NCI-H2227 treated with DMSO at 0.1 percent for 48 hours (cell line): ENCODE results near the gene CACNA2D1.

ENCODE experiments used
- DNase-seq: peaks from one replicate; lab custom pipeline; 2025; lab: John Stamatoyannopoulos, UW

The CACNA2D1 gene

DNA sequence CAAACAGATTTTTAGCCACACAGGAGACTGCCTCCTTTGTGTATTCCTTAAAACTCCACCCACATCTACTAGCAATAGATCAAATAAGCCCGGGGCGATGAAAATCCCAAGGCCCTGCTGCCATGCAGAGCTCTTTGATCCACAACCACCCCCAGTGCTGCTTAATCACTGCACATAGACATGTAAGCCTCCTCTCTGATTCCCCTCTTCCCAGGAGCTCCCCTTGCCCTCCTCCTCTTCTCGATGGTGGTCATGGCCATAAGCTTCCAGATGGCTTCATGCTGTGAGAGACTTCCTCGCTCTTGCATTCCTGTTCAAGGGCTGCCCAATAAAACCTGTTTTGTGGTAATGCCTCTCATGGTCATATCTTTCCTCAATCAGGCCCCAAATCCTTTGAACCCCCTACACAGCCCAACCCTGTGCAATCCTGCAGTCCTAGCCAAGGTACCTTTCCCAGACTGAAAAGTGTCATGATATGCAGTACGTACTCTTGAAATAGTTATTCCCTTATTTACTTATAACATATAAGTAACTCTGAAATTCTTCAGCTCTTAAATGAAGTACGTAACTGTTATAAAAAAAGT lies 158.5 kb downstream of the CACNA2D1 start:
- no peak for DNase-seq

DNA sequence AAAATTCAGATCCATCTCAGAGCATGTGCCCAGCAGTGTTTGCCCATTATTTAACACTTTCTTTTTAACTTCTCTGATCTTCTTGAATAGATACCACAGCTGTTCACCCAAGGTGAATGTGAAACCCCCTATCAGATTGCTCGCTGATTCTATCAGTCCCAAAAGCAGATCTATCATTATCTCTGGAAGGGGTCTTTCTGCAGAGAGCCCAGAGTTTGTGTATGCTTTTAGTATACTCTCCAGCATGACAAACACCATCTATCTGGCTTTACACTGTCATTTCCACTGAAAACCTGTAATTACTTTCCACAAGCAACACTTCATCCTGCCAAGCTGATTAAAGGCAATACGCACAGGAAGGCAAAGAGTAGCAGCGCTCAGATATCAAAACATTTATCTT lies 168.2 kb downstream of the CACNA2D1 start:
- peak; percentile 99 for DNase-seq

DNA sequence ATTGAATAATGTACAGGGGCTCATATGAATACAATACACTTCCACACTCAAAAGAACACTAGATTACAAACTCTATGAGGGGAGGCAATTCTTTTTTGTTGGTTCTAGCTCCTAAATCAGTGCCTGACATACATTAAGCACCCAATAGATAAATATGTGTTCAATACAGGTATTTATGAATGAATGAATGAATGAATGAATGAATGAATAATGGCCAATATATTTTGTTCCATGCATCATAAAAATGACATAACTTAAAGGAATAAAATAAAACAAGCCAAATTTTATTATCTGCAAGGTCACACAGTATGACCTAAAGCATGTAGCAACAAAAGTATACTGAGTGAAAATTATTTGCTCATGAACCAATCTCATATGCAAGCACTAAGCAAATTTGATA lies 168.9 kb downstream of the CACNA2D1 start:
- no peak for DNase-seq

DNA sequence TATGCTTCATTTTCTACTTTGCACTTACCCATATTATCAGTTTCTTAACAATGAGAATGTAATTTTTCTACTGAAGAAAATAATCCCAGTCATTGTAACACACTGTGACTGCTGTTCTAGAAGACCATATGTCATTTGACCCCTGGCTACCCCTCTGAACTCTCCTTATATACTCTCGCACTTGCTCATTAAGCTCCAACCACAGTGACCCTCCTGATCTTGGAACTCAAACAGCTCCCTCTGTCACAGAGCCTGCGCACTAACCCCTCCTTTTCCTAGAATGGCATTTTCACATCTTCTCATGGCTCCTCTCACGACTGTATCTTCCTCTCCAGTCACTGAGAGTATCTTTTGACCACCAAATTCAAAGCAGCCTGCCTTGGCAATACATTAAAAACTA lies 169.7 kb downstream of the CACNA2D1 start:
- peak; percentile 88 for DNase-seq

- DNase-seq: no peak
Observed at GRCh38 chr7:82270870-82271269, 172.7 kb downstream of the CACNA2D1 start.

DNA sequence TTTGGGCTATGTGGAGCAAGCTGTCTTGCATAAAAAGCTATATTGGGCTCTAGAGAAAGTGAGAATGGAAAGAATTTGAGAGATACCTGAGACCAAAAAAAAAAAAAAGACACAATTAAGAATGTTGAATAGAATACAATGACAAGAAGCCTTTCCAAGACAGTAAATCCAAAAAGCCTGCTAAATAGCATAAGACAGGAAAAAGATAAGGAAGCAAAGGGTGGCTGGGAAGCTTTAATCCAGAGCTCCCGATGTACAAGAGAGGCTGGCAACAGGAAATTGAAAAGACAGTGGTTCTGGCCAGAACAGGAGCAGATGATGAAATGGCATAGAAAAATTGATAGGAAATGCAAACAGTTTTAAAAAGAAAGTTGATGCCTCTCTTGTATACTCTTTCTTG lies 174.9 kb downstream of the CACNA2D1 start:
- no peak for DNase-seq

- DNase-seq: peak; percentile 65
Observed at GRCh38 chr7:82266081-82266480, 177.5 kb downstream of the CACNA2D1 start.

DNA sequence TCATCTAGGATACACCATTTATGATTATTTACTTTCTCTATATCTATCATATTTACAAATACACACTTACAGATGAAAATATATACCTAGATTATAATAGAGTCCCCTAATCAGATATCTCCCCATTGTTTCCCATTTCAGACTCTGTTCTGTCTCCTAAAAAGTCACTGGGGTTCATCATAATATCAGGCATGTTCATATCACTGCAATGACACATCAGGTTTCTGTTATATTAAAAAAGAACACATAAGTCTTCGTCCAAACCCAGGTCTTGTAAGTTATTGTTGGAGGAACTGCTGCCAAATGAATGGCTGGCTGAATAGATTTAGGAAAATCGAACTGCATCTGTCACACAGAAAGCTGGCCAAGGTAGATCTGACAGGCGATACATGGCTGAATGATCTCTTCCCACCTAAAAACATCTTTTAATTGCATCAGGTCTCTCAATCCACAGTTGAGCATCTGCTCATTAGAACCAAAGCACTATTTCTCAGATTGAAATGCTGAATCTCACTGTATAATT lies 178.7 kb downstream of the CACNA2D1 start:
- DNase-seq: no peak

DNA sequence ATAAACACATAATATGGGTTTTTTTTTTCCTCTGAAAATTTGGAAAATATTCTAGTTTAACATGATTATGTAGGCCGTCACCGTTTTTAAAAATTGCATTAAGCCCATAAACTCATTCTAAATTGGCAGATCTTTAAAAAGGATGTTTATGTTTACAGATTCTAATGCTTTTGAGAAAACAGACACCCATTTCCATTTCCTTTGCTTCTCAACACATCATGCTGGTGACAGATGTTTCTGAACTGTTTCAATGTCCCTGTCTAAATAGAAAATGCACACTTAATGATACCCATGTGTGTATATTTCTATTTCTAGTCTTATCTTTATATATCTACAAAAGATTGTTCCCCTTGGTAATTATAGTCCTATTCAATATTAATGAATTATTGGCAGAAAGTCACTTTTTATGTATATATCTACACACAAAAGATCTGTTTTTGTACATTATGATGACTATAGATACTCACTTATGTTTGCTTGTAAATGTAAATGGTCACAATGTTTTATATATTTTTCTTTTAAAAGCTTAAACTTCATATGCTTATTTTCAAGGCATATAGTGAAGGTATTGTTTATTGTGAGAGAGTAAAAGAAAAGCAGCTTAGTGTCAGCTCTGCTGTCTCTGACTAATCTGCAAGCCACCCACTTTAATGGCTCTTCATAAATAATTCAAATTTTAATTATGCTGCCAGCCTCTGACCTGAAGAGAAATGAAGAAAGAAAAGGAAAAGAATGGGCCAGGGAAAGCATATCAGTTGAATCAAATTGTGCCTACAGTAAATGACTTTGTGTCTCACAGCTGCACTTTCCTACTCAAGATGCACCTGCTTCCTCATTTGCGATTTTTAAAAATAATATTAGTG lies 179.4 kb downstream of the CACNA2D1 start:
- no peak for DNase-seq

- peak; percentile 79 for DNase-seq
Observed at GRCh38 chr7:82258181-82258580, 185.4 kb downstream of the CACNA2D1 start.

DNA sequence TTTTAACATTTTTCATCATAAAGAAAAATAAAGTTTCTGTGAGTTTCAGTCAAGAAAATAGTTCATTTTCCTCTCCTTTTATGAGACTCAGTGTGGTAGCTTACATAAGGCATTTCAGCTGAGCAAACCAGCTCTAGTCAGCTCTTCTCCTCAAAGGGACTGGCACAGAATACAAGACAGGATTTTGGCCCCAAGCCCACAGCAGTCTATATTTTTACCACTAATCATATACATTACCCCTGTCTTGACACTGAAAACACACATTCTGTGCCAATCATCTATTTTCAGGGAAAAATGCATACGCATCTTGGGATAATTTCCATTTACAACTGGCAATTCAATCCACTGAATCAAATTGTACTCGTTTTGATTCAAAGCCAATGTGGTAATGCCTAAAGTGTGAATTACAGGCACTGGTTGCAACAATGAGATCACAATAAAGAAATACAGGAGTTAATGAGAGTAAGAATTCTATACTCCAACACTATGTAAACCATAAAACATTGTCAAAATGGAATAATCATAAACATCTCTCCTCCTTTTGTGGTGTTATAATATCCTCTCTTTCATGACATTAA lies 186.4 kb downstream of the CACNA2D1 start:
- peak; percentile 95 for DNase-seq

- DNase-seq: no peak
Observed at GRCh38 chr7:82255706-82256105, 187.9 kb downstream of the CACNA2D1 start.

- no peak for DNase-seq
Observed at GRCh38 chr7:82250598-82250997, 193.0 kb downstream of the CACNA2D1 start.

DNA sequence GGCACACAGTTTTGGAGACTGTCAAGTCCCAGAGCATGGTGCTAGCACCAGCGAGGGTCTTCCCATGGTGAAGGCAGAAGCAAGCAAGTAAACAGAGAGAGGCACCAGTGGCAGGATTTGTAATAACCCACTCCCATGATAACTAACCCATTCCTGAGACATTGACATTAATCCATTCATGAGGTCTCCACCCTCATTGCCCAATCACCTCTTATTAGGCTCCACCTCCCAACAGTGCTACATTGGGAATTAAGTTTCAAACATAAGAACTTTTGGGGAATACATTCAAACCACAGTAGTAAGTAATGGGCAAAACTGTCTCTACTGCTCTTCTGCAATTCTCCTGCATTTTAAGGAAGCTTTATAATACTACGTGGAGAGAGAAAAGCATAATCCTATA lies 193.6 kb downstream of the CACNA2D1 start:
- no peak for DNase-seq

DNA sequence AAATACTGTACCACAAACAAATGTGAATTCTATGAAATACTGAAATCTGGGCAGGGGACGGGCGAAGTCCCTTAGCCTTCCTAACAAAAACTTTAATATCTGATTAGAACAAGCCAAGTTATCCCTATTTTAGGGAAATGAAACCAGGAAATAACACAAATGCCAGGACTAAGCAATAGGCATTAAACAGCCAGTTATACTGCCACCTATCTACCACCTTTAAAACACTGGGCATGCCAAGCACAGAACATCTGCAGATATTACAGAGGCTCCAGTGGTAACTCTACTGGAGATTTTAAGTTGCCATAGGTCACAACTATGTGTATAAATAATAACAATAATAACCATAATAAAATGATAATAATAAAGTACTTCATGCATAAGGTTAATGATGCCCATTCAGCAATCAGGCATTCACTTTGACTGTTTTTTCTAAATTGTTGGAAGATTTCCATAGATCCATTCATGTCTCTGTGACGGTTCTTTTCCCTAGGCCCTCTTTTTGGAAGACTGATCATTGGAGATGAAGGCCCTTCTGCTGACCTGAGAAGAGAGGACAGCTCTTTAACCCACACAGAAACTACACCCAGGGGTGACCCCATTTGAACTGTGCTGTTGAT lies 195.7 kb downstream of the CACNA2D1 start:
- DNase-seq: peak; percentile 42

DNA sequence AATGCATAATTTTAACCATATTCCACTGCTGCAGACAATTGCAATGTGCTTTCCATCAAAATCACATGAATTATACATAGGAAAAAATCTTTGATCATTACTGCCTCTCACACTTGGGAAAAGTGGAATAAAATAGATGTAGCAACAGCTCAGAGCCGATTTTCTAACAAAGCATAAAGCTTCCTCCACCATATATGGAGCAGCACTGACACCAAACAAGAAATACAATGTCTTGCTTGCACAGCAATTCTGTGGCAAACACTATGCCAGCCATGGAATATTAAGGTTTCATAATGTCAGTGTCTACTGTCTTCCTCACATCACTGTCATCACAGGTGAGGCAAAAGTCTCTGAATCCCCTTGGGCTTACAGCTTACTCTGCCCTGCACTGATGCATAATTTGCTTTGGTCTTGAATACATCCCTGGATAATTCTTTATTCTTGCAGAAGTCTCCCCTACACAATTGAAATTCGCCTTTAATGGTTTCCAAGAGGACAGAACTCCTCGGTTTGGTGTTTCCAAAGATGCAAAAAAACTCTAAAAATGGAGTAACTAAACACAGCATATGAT lies 198.5 kb downstream of the CACNA2D1 start:
- no peak for DNase-seq

DNA sequence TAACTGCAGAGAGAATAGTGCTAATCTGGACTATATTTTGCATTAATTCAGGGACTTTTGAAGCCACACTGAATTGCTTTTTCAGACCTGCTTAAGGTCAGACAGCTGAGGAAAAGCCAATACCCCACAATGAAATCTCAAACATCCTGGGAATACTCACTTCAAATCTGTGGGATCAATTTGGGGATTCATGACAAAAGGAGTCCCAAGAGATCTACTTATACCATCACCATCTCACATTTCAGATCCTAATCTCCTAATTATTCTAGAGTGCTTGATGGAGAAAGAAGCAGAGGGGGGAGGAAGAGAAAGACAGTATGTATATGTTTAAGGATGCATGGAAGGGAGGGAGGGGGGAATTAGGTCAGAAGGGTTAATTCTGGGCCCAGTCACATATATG lies 202.2 kb downstream of the CACNA2D1 start:
- no peak for DNase-seq

DNA sequence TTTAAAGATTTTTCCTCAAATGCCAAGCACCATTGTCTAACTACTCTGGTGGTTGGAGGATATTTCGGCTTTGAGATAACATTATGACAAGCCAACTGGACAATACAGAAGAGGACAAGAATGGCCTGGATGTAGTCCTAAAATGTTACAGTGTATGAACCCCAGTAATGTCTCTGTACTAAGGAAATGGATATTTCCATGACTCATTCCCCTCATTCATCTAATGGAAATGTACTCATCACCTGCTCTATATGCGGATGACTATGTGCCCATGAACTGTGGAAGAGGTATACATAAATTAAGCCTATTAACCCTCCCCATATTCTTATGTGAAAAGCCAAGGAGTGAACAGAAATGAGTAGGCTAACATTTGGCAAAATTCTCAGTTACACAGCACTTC lies 207.9 kb downstream of the CACNA2D1 start:
- no peak for DNase-seq

DNA sequence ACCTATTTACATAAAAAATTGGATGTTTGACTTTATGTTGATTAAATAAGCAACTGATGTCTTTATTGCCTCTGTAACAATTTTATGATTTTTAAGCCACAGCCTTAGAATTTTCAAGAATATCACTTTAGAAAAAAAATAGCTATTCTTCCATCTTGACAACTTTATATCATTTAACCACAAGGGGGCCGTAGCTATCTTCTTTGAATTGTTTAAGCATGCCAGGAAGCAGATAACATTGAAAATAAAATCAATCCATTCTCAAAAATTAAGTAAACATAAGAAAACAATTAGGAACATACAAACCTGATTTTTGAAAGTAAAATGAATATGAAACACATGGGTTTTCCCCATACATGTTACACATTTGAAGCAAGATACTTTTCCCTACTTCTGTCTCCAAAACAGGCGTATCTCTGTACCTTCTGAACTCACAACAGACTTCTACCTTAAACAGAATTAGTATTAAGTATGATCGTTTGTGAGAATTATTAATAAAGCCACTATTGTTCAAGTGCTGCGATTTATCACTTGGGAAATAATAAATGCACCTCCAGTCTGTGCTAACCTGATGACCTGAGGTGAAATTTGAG lies 209.0 kb downstream of the CACNA2D1 start:
- peak; percentile 28 for DNase-seq

DNA sequence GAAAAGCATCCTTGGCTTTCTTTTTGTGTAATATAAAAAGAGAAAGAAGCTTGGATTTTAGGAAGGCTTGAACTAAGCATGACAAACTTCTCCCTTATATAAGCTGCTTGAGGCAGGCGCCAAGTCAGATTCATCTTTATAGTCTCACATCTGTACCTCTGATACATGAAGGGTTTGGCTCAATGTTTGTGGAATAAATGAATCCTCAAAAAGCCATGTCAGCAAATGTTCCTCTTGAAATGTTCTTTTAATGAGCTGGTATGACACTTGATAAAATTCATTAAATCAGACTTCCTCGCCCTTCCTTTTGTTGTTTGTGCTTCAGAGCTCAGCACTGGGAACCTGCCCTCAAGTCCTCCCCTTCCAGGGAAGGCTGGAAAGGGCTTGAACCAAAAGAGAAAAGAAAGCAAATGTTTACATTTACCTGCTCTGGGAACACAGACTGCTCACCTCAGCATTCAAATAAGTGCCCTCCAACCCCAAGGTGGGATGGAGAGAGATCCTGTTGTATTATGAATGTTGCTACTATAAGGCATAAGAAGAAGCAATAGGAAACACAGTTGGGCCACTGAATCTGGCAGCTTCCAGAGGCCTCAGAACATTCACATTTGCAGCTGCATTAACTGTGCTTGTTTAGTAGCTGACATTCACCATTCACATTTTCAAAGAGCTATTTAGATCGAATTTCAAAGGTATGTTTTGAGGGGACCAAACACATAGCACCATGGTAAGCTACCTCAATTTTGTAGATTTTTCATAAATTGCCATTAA lies 212.6 kb downstream of the CACNA2D1 start:
- DNase-seq: no peak

GRCh38 chr7:82229164-82229563 lies 214.4 kb downstream of the CACNA2D1 start:
- no peak for DNase-seq
